ENCODE results near the gene ZNF598. TPM values are rescaled to one million over a fixed set of nuclear protein-coding genes. Genes with fewer than 3 reads are reported as not detected.

Gene ZNF598
- total and polyA plus RNA-seq, 2 of the 13 experiments (the other 11 are each of a cell fraction or from before 2014, with no cell fraction given), result 13.5 to 14.2 TPM

DNA sequence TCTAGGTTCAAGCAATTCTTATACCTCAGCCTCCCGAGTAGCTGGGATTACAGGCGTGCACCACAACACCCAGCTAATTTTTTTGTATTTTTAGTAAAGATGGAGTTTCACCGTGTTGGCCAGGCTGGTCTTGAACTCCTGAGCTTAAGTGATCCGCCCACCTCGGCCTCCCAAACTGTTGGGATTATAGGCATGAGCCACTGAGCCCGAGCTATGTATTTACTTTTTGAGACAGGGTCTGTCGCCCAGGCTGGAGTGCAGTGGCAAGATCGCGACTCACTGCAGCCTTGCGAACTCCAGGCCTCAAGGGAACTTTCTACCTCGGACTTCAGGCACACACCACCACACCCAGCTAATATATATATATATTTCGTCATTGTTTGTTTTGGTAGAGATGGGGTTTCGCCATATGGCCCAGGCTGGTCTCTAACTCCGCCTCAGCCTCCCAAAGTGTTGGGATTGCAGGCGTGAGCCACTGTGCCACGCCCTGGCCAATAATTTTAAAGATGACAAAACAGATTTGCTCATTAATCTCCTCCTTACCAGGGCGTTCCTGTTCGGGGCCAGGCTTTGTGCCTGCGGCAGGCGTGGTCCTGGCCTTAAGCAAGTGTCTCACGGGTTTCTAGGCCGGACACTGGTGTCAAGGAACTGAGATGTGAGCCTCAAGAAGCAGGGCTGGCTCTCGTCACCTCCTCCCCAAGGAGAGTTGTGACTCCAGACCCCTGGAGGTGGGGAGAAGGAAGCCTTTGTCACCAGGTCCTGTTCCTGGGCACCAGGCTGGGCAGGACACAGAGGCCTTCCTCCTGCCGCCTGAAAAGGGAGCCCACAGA lies 5.7 kb upstream of the ZNF598 start (continued):
- TF ChIP-seq KDM3A (CRISPR knock-in tag; IDR thresholded peaks at IDR 0.05; ENCODE audit: low read depth) (no peak), HNF4G (IDR thresholded peaks at IDR 0.05; ENCODE audit: borderline replicate concordance, low read depth, low read length) (peak; percentile 17; the same call in 1 of the 2 replicates), HNF4G (CRISPR knock-in tag; IDR thresholded peaks at IDR 0.05; ENCODE audit: borderline replicate concordance, low read depth) (no peak), ZNF598 (CRISPR knock-in tag; IDR thresholded peaks at IDR 0.05; ENCODE audit: borderline replicate concordance) (no peak), HOXA7 (CRISPR knock-in tag; IDR thresholded peaks at IDR 0.05) (no peak), ZNF792 (CRISPR knock-in tag; IDR thresholded peaks at IDR 0.05) (no peak), ZMYM2 (CRISPR knock-in tag; IDR thresholded peaks at IDR 0.05) (no peak), CENPX (CRISPR knock-in tag; IDR thresholded peaks at IDR 0.05) (no peak), ZBTB7B (CRISPR knock-in tag; IDR thresholded peaks at IDR 0.05) (no peak), SKI (IDR thresholded peaks at IDR 0.05; ENCODE audit: partially characterized antibody) (no peak), SALL1 (CRISPR knock-in tag; IDR thresholded peaks at IDR 0.05) (peak; percentile 51), ZKSCAN5 (CRISPR knock-in tag; IDR thresholded peaks at IDR 0.05) (no peak), ZNF615 (CRISPR knock-in tag; IDR thresholded peaks at IDR 0.05; ENCODE audit: borderline replicate concordance) (no peak), SMAD3 (CRISPR knock-in tag; IDR thresholded peaks at IDR 0.05) (no peak), ZNF256 (CRISPR knock-in tag; conservative IDR thresholded peaks at IDR 0.05) (no peak), KLF13 (CRISPR knock-in tag; IDR thresholded peaks at IDR 0.05) (no peak), POLR2AphosphoS5 (IDR thresholded peaks at IDR 0.05; ENCODE audit: low read depth, low read length) (no peak), FOXO1 (CRISPR knock-in tag; IDR thresholded peaks at IDR 0.05) (no peak), SP5 (CRISPR knock-in tag; IDR thresholded peaks at IDR 0.05; ENCODE audit: borderline replicate concordance, low read depth) (peak; percentile 42; the same call in 1 of the 2 replicates), KMT2B (CRISPR knock-in tag; IDR thresholded peaks at IDR 0.05) (no peak)
- TF ChIP-seq, protein P1, sequence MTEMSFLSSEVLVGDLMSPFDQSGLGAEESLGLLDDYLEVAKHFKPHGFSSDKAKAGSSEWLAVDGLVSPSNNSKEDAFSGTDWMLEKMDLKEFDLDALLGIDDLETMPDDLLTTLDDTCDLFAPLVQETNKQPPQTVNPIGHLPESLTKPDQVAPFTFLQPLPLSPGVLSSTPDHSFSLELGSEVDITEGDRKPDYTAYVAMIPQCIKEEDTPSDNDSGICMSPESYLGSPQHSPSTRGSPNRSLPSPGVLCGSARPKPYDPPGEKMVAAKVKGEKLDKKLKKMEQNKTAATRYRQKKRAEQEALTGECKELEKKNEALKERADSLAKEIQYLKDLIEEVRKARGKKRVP (CRISPR knock-in tag; IDR thresholded peaks at IDR 0.05), result peak in 1 of 2 experiments; percentile 87; a peak in 2 of 4 replicates
- TF ChIP-seq, protein P2, sequence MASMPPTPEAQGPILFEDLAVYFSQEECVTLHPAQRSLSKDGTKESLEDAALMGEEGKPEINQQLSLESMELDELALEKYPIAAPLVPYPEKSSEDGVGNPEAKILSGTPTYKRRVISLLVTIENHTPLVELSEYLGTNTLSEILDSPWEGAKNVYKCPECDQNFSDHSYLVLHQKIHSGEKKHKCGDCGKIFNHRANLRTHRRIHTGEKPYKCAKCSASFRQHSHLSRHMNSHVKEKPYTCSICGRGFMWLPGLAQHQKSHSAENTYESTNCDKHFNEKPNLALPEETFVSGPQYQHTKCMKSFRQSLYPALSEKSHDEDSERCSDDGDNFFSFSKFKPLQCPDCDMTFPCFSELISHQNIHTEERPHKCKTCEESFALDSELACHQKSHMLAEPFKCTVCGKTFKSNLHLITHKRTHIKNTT (CRISPR knock-in tag; IDR thresholded peaks at IDR 0.05), result no peak
- TF ChIP-seq, protein P3, sequence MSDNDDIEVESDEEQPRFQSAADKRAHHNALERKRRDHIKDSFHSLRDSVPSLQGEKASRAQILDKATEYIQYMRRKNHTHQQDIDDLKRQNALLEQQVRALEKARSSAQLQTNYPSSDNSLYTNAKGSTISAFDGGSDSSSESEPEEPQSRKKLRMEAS (IDR thresholded peaks at IDR 0.05), result no peak
- TF ChIP-seq, protein P4, sequence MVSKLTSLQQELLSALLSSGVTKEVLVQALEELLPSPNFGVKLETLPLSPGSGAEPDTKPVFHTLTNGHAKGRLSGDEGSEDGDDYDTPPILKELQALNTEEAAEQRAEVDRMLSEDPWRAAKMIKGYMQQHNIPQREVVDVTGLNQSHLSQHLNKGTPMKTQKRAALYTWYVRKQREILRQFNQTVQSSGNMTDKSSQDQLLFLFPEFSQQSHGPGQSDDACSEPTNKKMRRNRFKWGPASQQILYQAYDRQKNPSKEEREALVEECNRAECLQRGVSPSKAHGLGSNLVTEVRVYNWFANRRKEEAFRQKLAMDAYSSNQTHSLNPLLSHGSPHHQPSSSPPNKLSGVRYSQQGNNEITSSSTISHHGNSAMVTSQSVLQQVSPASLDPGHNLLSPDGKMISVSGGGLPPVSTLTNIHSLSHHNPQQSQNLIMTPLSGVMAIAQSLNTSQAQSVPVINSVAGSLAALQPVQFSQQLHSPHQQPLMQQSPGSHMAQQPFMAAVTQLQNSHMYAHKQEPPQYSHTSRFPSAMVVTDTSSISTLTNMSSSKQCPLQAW (CRISPR knock-in tag; IDR thresholded peaks at IDR 0.05), result no peak; the same call in 1 of the 2 replicates
- TF ChIP-seq, protein P5, sequence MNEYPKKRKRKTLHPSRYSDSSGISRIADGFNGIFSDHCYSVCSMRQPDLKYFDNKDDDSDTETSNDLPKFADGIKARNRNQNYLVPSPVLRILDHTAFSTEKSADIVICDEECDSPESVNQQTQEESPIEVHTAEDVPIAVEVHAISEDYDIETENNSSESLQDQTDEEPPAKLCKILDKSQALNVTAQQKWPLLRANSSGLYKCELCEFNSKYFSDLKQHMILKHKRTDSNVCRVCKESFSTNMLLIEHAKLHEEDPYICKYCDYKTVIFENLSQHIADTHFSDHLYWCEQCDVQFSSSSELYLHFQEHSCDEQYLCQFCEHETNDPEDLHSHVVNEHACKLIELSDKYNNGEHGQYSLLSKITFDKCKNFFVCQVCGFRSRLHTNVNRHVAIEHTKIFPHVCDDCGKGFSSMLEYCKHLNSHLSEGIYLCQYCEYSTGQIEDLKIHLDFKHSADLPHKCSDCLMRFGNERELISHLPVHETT (CRISPR knock-in tag; conservative IDR thresholded peaks at IDR 0.05), result no peak

Data from HepG2 (cell line).